CD14-positive monocyte (primary cell): Measurements from ENCODE around the gene ZBTB8B. TPM values are rescaled to one million over a fixed set of nuclear protein-coding genes. Genes with fewer than 3 reads are reported as not detected.

Experiments
- DNase-seq, 3 donors: peaks; one replicate each; pipeline ENCODE4 v3.0.0-alpha.2; 2011 to 2022
- H2AFZ ChIP-seq: 2 replicates; pipeline ENCODE4 v1.6.0; 2012; ENCODE audit warnings: mild to moderate bottlenecking, low read depth, low read length, inconsistent platforms; ENCODE audit not compliant: insufficient read depth, poor library complexity, severe bottlenecking
- H3K27ac ChIP-seq, 2 donors: 1 replicate in 1 of 2; 2 replicates in 1 of 2; pipeline ENCODE4 v1.5.1; 2012 to 2013; ENCODE audit warnings: low read length in 2 of 2, control low read depth in 1 of 2, inconsistent platforms in 1 of 2, low read depth in 1 of 2, mild to moderate bottlenecking in 1 of 2
- H3K27me3 ChIP-seq, 2 donors: one replicate each; pipeline versions ENCODE4 v1.6.0 to v1.6.1; 2011 to 2013; ENCODE audit warnings: low read length in 2 of 2; ENCODE audit not compliant: control insufficient read depth in 2 of 2, insufficient read depth in 2 of 2
- H3K36me3 ChIP-seq, 2 donors: replicated peaks in 1 of 2; 1 replicate in 1 of 2; 2 replicates in 1 of 2; pipeline versions ENCODE4 v1.5.1 to v1.6.1; 2012 to 2013; ENCODE audit warnings: low read length in 2 of 2, control low read depth in 1 of 2, inconsistent platforms in 1 of 2, mild to moderate bottlenecking in 1 of 2; ENCODE audit not compliant: insufficient read depth in 2 of 2, control insufficient read depth in 1 of 2
- H3K4me1 ChIP-seq, 2 donors: 1 replicate in 1 of 2; 2 replicates in 1 of 2; pipeline versions ENCODE4 v1.5.1 to v1.6.1; 2012 to 2013; ENCODE audit warnings: low read length in 2 of 2, control low read depth in 1 of 2, inconsistent platforms in 1 of 2, mild to moderate bottlenecking in 1 of 2, moderate library complexity in 1 of 2; ENCODE audit not compliant: insufficient read depth in 2 of 2, control insufficient read depth in 1 of 2
- H3K4me2 ChIP-seq: replicated peaks from 2 replicates; pipeline ENCODE3; 2012; ENCODE audit warnings: low read length, moderate library complexity, mild to moderate bottlenecking; ENCODE audit not compliant: poor library complexity, severe bottlenecking; ENCODE audit errors: extremely low read depth
- H3K4me3 ChIP-seq, 3 experiments: fragments of 200-600 bp in 1 of 3; sonication (generic) in 1 of 3; replicated peaks in 1 of 3; 1 replicate in 2 of 3; 2 replicates in 1 of 3; pipeline ENCODE4 v1.5.1; 2011 to 2013; ENCODE audit warnings: low read length in 3 of 3, mild to moderate bottlenecking in 3 of 3, control low read depth in 2 of 3, low read depth in 2 of 3, inconsistent platforms in 1 of 3, moderate library complexity in 1 of 3
- H3K79me2 ChIP-seq: 2 replicates; pipeline ENCODE4 v1.6.0; 2012; ENCODE audit warnings: mild to moderate bottlenecking, control low read depth, inconsistent platforms, low read length, moderate library complexity; ENCODE audit not compliant: insufficient read depth
- H3K9ac ChIP-seq: 2 replicates; pipeline ENCODE4 v1.6.0; 2017; ENCODE audit warnings: low read length, mild to moderate bottlenecking; ENCODE audit not compliant: insufficient read depth, poor library complexity, severe bottlenecking
- H3K9me3 ChIP-seq, 2 donors: replicated peaks in 1 of 2; 1 replicate in 1 of 2; 2 replicates in 1 of 2; pipeline versions ENCODE4 v1.5.1 to v1.6.1; 2012 to 2013; ENCODE audit warnings: low read length in 2 of 2, control low read depth in 1 of 2; ENCODE audit not compliant: control insufficient read depth in 1 of 2, insufficient read depth in 1 of 2
- H4K20me1 ChIP-seq: 2 replicates; pipeline ENCODE4 v1.6.0; 2012; ENCODE audit warnings: mild to moderate bottlenecking, low read length, control low read depth, moderate library complexity; ENCODE audit not compliant: insufficient read depth
- H3K27ac Mint-ChIP-seq, 7 donors: one replicate each; pipeline ENCODE4 v1.8.0; 2020; ENCODE audit warnings: mild to moderate bottlenecking in 7 of 7, mixed read lengths in 7 of 7, moderate library complexity in 6 of 7, inconsistent platforms in 2 of 7
- H3K27me3 Mint-ChIP-seq, 3 donors: one replicate each; pipeline ENCODE4 v1.8.0; 2021 to 2022; ENCODE audit warnings: low read depth in 3 of 3, mild to moderate bottlenecking in 3 of 3, mixed read lengths in 3 of 3, moderate library complexity in 3 of 3, inconsistent platforms in 1 of 3
- H3K36me3 Mint-ChIP-seq, 2 donors: one replicate each; pipeline ENCODE4 v1.8.0; 2020; ENCODE audit warnings: mixed read lengths in 2 of 2, inconsistent platforms in 1 of 2, mild to moderate bottlenecking in 1 of 2
- H3K4me1 Mint-ChIP-seq: one replicate; pipeline ENCODE4 v1.8.0; 2020; ENCODE audit warnings: mild to moderate bottlenecking, mixed read lengths
- H3K4me3 Mint-ChIP-seq, 2 donors: one replicate each; pipeline ENCODE4 v1.8.0; 2020; ENCODE audit warnings: mild to moderate bottlenecking in 2 of 2, mixed read lengths in 2 of 2, moderate library complexity in 1 of 2
- H3K9me3 Mint-ChIP-seq, 7 donors: one replicate each; pipeline ENCODE4 v1.8.0; 2020 to 2022; ENCODE audit warnings: mixed read lengths in 7 of 7, mild to moderate bottlenecking in 6 of 7, moderate library complexity in 6 of 7, inconsistent platforms in 2 of 7
- WGBS: methylation state at CpG from one replicate; pipeline ENCODE4 v1.1.5; 2013; ENCODE audit warnings: missing lambda C conversion rate; ENCODE audit not compliant: insufficient coverage; 5-methylcytosine and 5-hydroxymethylcytosine counted together
- intact Hi-C, 2 donors: fragments of 100-400 bp; cut with micrococcal nuclease; formaldehyde crosslinking; loops; one replicate each; pipeline versions ENCODE4 v1.15.0 to v1.15.1; 2023
- polyA plus RNA-seq, 3 donors: library from polyadenylated mRNA; depleted of rRNA in 1 of 3; unstranded in 2 of 3; stranded (reverse) in 1 of 3; fragments of 300-500 nt in 2 of 3; fragments of >200 nt in 1 of 3; fragmentation: Illumina TruSeq in 2 of 3; gene quantifications; 1 replicate in 2 of 3; 2 replicates in 1 of 3; pipeline ENCODE4 v1.2.3, GENCODE V29; 2012 to 2021
- TF ChIP-seq, protein P1 (sequence below): fragments of 200-600 bp; IDR thresholded peaks from one replicate; pipeline ENCODE4 v1.8.0; 2022; ENCODE audit warnings: antibody characterized with exemption, mild to moderate bottlenecking

ZBTB8B gene
- polyA plus RNA-seq, 3 donors, result not detected

GRCh38 chr1:32474954-32475353 lies 10.1 kb downstream of the ZBTB8B start:
- H2AFZ ChIP-seq, result no peak overlapping the region
- Mint-ChIP-seq H3K27ac (no peak overlapping the region), H3K36me3 (no peaks in the 10 kb centered on the region), H3K27me3 (peaks cover 5 to 14% (median 9%) of the 10 kb centered on the region in 3 donors), H3K9me3 (peaks cover 0 to 8% (median 0%) of the 10 kb centered on the region in 7 donors), H3K4me3 (no peak overlapping the region), H3K4me1 (no peaks in the 10 kb centered on the region)
- no peaks in the 10 kb centered on the region for H3K4me1 ChIP-seq
- no peaks in the 10 kb centered on the region for H3K79me2 ChIP-seq
- intact Hi-C loops, result no loop called here
- no CpG with 5 or more reads among the region's 4 CpGs for WGBS
- no peak overlapping the region for H3K9ac ChIP-seq
- H3K36me3 ChIP-seq, result no peaks in the 10 kb centered on the region
- no peak overlapping the region for H3K27ac ChIP-seq
- DNase-seq, result no peak
- peaks cover 0 to 4% of the 10 kb centered on the region in 2 donors for H3K9me3 ChIP-seq
- TF ChIP-seq, protein P1, sequence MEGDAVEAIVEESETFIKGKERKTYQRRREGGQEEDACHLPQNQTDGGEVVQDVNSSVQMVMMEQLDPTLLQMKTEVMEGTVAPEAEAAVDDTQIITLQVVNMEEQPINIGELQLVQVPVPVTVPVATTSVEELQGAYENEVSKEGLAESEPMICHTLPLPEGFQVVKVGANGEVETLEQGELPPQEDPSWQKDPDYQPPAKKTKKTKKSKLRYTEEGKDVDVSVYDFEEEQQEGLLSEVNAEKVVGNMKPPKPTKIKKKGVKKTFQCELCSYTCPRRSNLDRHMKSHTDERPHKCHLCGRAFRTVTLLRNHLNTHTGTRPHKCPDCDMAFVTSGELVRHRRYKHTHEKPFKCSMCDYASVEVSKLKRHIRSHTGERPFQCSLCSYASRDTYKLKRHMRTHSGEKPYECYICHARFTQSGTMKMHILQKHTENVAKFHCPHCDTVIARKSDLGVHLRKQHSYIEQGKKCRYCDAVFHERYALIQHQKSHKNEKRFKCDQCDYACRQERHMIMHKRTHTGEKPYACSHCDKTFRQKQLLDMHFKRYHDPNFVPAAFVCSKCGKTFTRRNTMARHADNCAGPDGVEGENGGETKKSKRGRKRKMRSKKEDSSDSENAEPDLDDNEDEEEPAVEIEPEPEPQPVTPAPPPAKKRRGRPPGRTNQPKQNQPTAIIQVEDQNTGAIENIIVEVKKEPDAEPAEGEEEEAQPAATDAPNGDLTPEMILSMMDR, result no peak
- H3K4me3 ChIP-seq, result no peak overlapping the region
- H4K20me1 ChIP-seq, result no peaks in the 10 kb centered on the region
- H3K4me2 ChIP-seq, result no peak overlapping the region
- peaks cover 0 to 9% of the 10 kb centered on the region in 2 donors for H3K27me3 ChIP-seq

GRCh38 chr1:32480003-32480402 lies 15.1 kb downstream of the ZBTB8B start:
- Histone ChIP-seq H3K4me3 (no peak overlapping the region), H3K36me3 (no peaks in the 10 kb centered on the region), H3K79me2 (no peaks in the 10 kb centered on the region), H4K20me1 (no peaks in the 10 kb centered on the region), H3K4me2 (no peak overlapping the region), H3K27ac (no peak overlapping the region), H3K4me1 (no peaks in the 10 kb centered on the region), H3K27me3 (peaks cover 0 to under 1% of the 10 kb centered on the region in 2 donors), H2AFZ (no peak overlapping the region), H3K9ac (no peak overlapping the region), H3K9me3 (no peaks in the 10 kb centered on the region)
- WGBS, result 100% methylated on average over 1 of the region's 2 CpGs
- H3K27ac Mint-ChIP-seq, result no peak overlapping the region
- H3K4me3 Mint-ChIP-seq, result no peak overlapping the region
- intact Hi-C loops, result no loop called here
- no peak for DNase-seq
- H3K36me3 Mint-ChIP-seq, result no peaks in the 10 kb centered on the region
- H3K4me1 Mint-ChIP-seq, result no peaks in the 10 kb centered on the region
- peaks cover 0 to 4% (median 2%) of the 10 kb centered on the region in 7 donors for H3K9me3 Mint-ChIP-seq
- TF ChIP-seq, protein P1, result no peak
- H3K27me3 Mint-ChIP-seq, result peaks cover 4 to 9% (median 4%) of the 10 kb centered on the region in 3 donors
